Ishikawa (cell line): Measurements from ENCODE around the gene STAC.

Experiments
- CEBPB ChIP-seq: IDR thresholded peaks from 2 replicates; pipeline ENCODE4 v1.6.1; 2012
- CREB1 ChIP-seq: IDR thresholded peaks from 2 replicates; pipeline ENCODE4 v1.6.1; 2012; ENCODE audit warnings: low read depth
- EGR1 ChIP-seq: IDR thresholded peaks from 2 replicates; pipeline ENCODE4 v1.6.1; 2012
- EP300 ChIP-seq: IDR thresholded peaks from 2 replicates; pipeline ENCODE4 v1.6.1; 2012; ENCODE audit warnings: borderline replicate concordance
- FOXM1 ChIP-seq: IDR thresholded peaks from 2 replicates; pipeline ENCODE4 v1.6.1; 2012; ENCODE audit warnings: low read depth, borderline replicate concordance
- MAX ChIP-seq: IDR thresholded peaks from 2 replicates; pipeline ENCODE4 v1.6.1; 2012
- REST ChIP-seq: IDR thresholded peaks from 2 replicates; pipeline ENCODE4 v1.6.1; 2012; ENCODE audit warnings: low read depth, mild to moderate bottlenecking
- TAF1 ChIP-seq: IDR thresholded peaks from 2 replicates; pipeline ENCODE4 v1.6.1; 2012; ENCODE audit warnings: low read depth, mild to moderate bottlenecking
- TCF12 ChIP-seq: IDR thresholded peaks from 2 replicates; pipeline ENCODE4 v1.6.1; 2012; ENCODE audit warnings: low read depth
- USF1 ChIP-seq: IDR thresholded peaks from 2 replicates; pipeline ENCODE4 v1.6.1; 2012
- YY1 ChIP-seq: IDR thresholded peaks from 2 replicates; pipeline ENCODE4 v1.6.1; 2012; ENCODE audit warnings: low read depth

- TF ChIP-seq EGR1 (no peak), REST (no peak), MAX (no peak), CEBPB (no peak), YY1 (no peak), FOXM1 (no peak), EP300 (no peak), CREB1 (no peak), TAF1 (no peak), USF1 (no peak), TCF12 (no peak)
Measured at GRCh38 chr3:36362216-36362615, 18.1 kb upstream of the STAC start.
